WTC11 (cell line): Measurements from ENCODE around the gene RARA. TPM values are rescaled to one million over a fixed set of nuclear protein-coding genes. Genes with fewer than 3 reads are reported as not detected.

Source experiments
- ATAC-seq: fragments of 200-7000 bp; cut with Tn5 transposase; 2 replicates; pipeline ENCODE4 v1.10.0; 2021; ENCODE audit warnings: mild to moderate bottlenecking, moderate library complexity
- CTCF ChIA-PET: fragments of 300-600 bp; sonication (Branson Sonifier 250); formaldehyde crosslinking; loops from one replicate; lab custom pipeline; 2021; ENCODE audit warnings: antibody characterized with exemption; lab: Charles Lee
- POLR2A ChIA-PET: fragments of 350-600 bp; sonication (Branson Sonifier 250); formaldehyde crosslinking; loops from one replicate; lab custom pipeline; 2021; ENCODE audit warnings: antibody characterized with exemption; lab: Charles Lee
- DNase-seq: peaks from one replicate; pipeline ENCODE4 v3.0.0; 2021; ENCODE audit warnings: low spot score
- H3K27ac Mint-ChIP-seq: 2 replicates; pipeline ENCODE4 v1.8.0; 2021; ENCODE audit warnings: mixed read lengths
- H3K27me3 Mint-ChIP-seq: 2 replicates; pipeline ENCODE4 v1.8.0; 2021; ENCODE audit warnings: low read depth, mild to moderate bottlenecking, moderate library complexity, mixed read lengths
- H3K36me3 Mint-ChIP-seq: 2 replicates; pipeline ENCODE4 v1.8.0; 2021; ENCODE audit warnings: mixed read lengths
- H3K4me1 Mint-ChIP-seq: 2 replicates; pipeline ENCODE4 v1.8.0; 2022; ENCODE audit warnings: mixed read lengths
- H3K4me3 Mint-ChIP-seq: 2 replicates; pipeline ENCODE4 v1.8.0; 2021; ENCODE audit warnings: mild to moderate bottlenecking, moderate library complexity, mixed read lengths
- H3K9me3 Mint-ChIP-seq: 2 replicates; pipeline ENCODE4 v1.8.0; 2021; ENCODE audit warnings: mixed read lengths
- EMX1 ChIP-seq: fragments of 250-450 bp; sonication (Bioruptor Pico); IDR thresholded peaks from 2 replicates; pipeline ENCODE4 v1.8.0; 2021; ENCODE audit warnings: mild to moderate bottlenecking
- KAT7 ChIP-seq: sonication (generic); formaldehyde crosslinking; IDR thresholded peaks from 2 replicates; pipeline ENCODE4 v1.8.1; 2023; ENCODE audit warnings: missing genetic modification reagents, mild to moderate bottlenecking, borderline replicate concordance
- NFATC4 ChIP-seq: fragments of 250-450 bp; sonication (Bioruptor Pico); IDR thresholded peaks from 2 replicates; pipeline ENCODE4 v1.9.0; 2021; ENCODE audit warnings: mild to moderate bottlenecking
- NR3C1 ChIP-seq: sonication (generic); formaldehyde crosslinking; conservative IDR thresholded peaks from 2 replicates; pipeline ENCODE4 v1.8.1; 2023; ENCODE audit warnings: low read depth, mild to moderate bottlenecking, missing genetic modification reagents
- TCF7 ChIP-seq: sonication (generic); formaldehyde crosslinking; IDR thresholded peaks from 2 replicates; pipeline ENCODE4 v1.8.0; 2022; ENCODE audit warnings: mild to moderate bottlenecking, low read depth, missing genetic modification reagents, moderate library complexity
- TEAD1 ChIP-seq: sonication (generic); formaldehyde crosslinking; IDR thresholded peaks from 2 replicates; pipeline ENCODE4 v1.8.0; 2022; ENCODE audit warnings: mild to moderate bottlenecking, missing genetic modification reagents
- ZNF121 ChIP-seq: sonication (generic); formaldehyde crosslinking; IDR thresholded peaks from 2 replicates; pipeline ENCODE4 v1.8.0; 2023; ENCODE audit warnings: missing genetic modification reagents
- ZNF423 ChIP-seq: fragments of 250-450 bp; sonication (Bioruptor Pico); IDR thresholded peaks from 2 replicates; pipeline ENCODE4 v2.1.2; 2022; ENCODE audit warnings: mild to moderate bottlenecking, moderate library complexity
- total RNA-seq: library from RNA; stranded (reverse); gene quantifications from 3 replicates; pipeline ENCODE4 v1.2.3, GENCODE V29; 2021
- TF ChIP-seq, protein P1 (sequence below): fragments of 250-450 bp; sonication (Bioruptor Pico); IDR thresholded peaks from 2 replicates; pipeline ENCODE4 v1.9.0; 2021; ENCODE audit warnings: mild to moderate bottlenecking, borderline replicate concordance
- TF ChIP-seq, protein P2 (sequence below): sonication (generic); formaldehyde crosslinking; IDR thresholded peaks from 2 replicates; pipeline ENCODE4 v1.8.1; 2022; ENCODE audit warnings: missing genetic modification reagents, borderline replicate concordance
- TF ChIP-seq, protein P3 (sequence below): sonication (generic); formaldehyde crosslinking; IDR thresholded peaks from 2 replicates; pipeline ENCODE4 v1.8.1; 2023; ENCODE audit warnings: mild to moderate bottlenecking, missing genetic modification reagents, borderline replicate concordance
- TF ChIP-seq, protein P4 (sequence below): sonication (generic); formaldehyde crosslinking; IDR thresholded peaks from 2 replicates; pipeline ENCODE4 v1.8.0; 2023; ENCODE audit warnings: mild to moderate bottlenecking, missing genetic modification reagents
- TF ChIP-seq, protein P5 (sequence below): fragments of 250-450 bp; sonication (Bioruptor Pico); IDR thresholded peaks from 2 replicates; pipeline ENCODE4 v1.9.0; 2021; ENCODE audit warnings: mild to moderate bottlenecking
- TF ChIP-seq, protein P6 (sequence below): sonication (generic); formaldehyde crosslinking; IDR thresholded peaks from 2 replicates; pipeline ENCODE4 v1.8.0; 2022; ENCODE audit warnings: missing genetic modification reagents

The RARA gene
- total RNA-seq, 1 experiment from 2014 or later: 20.7 TPM

DNA sequence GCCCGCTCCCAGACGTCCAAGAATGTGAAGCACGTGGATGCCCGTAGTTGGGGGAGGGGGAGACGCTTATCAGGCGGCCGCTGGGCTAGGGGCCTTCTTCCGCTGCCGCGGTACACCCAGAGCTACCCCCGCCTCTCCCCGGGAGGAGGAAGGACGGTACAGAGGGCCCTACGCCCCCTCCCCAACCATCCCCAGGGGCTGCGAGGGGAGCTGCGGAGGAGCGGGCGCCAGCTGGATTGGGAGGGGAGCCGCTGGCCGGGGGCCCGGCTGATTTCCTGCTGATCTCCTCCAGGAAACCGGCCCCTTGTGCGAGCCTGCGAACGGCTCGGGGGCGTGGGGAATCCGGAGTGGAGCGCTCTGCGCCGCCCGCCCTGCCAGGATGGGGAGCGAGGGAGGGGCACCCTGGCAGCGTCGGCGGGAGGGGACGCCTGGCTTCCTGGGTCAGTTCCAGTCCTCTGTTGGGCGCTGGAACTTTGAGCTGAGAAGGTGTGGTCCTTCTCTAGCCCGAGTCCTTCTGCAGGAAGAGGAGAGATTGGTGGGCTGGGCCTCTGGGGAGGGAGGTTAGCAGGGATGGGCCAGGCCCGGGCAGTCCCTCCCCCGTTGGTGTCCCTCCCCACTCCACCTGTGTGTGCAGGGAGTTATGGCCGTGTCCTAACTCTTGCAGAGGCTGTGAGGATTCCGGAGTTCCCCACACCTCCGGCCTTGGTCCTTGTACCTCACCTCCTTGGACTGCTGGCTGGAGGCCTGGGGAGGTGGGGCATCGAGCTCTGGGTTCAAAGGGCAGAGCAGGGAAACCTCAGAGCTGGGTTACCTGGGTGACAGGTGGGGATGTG lies 36.4 kb downstream of the RARA start:
- H3K9me3 Mint-ChIP-seq: no peaks in the 10 kb centered on the region
- peaks cover 69% of the 10 kb centered on the region for H3K4me1 Mint-ChIP-seq
- POLR2A ChIA-PET: interaction anchor here (1.0 to 2.7 kb wide), 6 partner anchors 9 to 127 kb away, joined by 3 to 10 read pairs (median 8); partner anchors contain the start of gene RARA
- peaks cover 59% of the 10 kb centered on the region for H3K27me3 Mint-ChIP-seq
- no peak overlapping the region for H3K27ac Mint-ChIP-seq
- peaks cover 6% of the 10 kb centered on the region; the same call in 1 of the 2 replicates for H3K36me3 Mint-ChIP-seq
- ATAC-seq: peak; percentile 36
- CTCF ChIA-PET: interaction anchor here (0.9 to 5.0 kb wide), 17 partner anchors 9 to 280 kb away, joined by 3 to 56 read pairs (median 7); partner anchors contain the start of genes RARA and WIPF2
- peak; percentile 85 for DNase-seq
- H3K4me3 Mint-ChIP-seq: peak overlapping the region; percentile 76
- TF ChIP-seq, protein P1, sequence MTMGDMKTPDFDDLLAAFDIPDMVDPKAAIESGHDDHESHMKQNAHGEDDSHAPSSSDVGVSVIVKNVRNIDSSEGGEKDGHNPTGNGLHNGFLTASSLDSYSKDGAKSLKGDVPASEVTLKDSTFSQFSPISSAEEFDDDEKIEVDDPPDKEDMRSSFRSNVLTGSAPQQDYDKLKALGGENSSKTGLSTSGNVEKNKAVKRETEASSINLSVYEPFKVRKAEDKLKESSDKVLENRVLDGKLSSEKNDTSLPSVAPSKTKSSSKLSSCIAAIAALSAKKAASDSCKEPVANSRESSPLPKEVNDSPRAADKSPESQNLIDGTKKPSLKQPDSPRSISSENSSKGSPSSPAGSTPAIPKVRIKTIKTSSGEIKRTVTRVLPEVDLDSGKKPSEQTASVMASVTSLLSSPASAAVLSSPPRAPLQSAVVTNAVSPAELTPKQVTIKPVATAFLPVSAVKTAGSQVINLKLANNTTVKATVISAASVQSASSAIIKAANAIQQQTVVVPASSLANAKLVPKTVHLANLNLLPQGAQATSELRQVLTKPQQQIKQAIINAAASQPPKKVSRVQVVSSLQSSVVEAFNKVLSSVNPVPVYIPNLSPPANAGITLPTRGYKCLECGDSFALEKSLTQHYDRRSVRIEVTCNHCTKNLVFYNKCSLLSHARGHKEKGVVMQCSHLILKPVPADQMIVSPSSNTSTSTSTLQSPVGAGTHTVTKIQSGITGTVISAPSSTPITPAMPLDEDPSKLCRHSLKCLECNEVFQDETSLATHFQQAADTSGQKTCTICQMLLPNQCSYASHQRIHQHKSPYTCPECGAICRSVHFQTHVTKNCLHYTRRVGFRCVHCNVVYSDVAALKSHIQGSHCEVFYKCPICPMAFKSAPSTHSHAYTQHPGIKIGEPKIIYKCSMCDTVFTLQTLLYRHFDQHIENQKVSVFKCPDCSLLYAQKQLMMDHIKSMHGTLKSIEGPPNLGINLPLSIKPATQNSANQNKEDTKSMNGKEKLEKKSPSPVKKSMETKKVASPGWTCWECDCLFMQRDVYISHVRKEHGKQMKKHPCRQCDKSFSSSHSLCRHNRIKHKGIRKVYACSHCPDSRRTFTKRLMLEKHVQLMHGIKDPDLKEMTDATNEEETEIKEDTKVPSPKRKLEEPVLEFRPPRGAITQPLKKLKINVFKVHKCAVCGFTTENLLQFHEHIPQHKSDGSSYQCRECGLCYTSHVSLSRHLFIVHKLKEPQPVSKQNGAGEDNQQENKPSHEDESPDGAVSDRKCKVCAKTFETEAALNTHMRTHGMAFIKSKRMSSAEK (CRISPR knock-in tag): no peak
- TF ChIP-seq NR3C1 (no peak), TEAD1 (CRISPR knock-in tag) (peak; percentile 85), ZNF121 (CRISPR knock-in tag) (no peak), KAT7 (CRISPR knock-in tag) (0 out of 2 replicates have a peak, but pooled peaks have one; percentile 41), TCF7 (CRISPR knock-in tag) (no peak), NFATC4 (no peak), ZNF423 (no peak), EMX1 (CRISPR knock-in tag) (no peak)
- TF ChIP-seq, protein P2, sequence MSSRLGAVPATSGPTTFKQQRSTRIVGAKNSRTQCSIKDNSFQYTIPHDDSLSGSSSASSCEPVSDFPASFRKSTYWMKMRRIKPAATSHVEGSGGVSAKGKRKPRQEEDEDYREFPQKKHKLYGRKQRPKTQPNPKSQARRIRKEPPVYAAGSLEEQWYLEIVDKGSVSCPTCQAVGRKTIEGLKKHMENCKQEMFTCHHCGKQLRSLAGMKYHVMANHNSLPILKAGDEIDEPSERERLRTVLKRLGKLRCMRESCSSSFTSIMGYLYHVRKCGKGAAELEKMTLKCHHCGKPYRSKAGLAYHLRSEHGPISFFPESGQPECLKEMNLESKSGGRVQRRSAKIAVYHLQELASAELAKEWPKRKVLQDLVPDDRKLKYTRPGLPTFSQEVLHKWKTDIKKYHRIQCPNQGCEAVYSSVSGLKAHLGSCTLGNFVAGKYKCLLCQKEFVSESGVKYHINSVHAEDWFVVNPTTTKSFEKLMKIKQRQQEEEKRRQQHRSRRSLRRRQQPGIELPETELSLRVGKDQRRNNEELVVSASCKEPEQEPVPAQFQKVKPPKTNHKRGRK (CRISPR knock-in tag): no peak
- TF ChIP-seq, protein P3, sequence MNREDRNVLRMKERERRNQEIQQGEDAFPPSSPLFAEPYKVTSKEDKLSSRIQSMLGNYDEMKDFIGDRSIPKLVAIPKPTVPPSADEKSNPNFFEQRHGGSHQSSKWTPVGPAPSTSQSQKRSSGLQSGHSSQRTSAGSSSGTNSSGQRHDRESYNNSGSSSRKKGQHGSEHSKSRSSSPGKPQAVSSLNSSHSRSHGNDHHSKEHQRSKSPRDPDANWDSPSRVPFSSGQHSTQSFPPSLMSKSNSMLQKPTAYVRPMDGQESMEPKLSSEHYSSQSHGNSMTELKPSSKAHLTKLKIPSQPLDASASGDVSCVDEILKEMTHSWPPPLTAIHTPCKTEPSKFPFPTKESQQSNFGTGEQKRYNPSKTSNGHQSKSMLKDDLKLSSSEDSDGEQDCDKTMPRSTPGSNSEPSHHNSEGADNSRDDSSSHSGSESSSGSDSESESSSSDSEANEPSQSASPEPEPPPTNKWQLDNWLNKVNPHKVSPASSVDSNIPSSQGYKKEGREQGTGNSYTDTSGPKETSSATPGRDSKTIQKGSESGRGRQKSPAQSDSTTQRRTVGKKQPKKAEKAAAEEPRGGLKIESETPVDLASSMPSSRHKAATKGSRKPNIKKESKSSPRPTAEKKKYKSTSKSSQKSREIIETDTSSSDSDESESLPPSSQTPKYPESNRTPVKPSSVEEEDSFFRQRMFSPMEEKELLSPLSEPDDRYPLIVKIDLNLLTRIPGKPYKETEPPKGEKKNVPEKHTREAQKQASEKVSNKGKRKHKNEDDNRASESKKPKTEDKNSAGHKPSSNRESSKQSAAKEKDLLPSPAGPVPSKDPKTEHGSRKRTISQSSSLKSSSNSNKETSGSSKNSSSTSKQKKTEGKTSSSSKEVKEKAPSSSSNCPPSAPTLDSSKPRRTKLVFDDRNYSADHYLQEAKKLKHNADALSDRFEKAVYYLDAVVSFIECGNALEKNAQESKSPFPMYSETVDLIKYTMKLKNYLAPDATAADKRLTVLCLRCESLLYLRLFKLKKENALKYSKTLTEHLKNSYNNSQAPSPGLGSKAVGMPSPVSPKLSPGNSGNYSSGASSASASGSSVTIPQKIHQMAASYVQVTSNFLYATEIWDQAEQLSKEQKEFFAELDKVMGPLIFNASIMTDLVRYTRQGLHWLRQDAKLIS (CRISPR knock-in tag): no peak
- TF ChIP-seq, protein P4, sequence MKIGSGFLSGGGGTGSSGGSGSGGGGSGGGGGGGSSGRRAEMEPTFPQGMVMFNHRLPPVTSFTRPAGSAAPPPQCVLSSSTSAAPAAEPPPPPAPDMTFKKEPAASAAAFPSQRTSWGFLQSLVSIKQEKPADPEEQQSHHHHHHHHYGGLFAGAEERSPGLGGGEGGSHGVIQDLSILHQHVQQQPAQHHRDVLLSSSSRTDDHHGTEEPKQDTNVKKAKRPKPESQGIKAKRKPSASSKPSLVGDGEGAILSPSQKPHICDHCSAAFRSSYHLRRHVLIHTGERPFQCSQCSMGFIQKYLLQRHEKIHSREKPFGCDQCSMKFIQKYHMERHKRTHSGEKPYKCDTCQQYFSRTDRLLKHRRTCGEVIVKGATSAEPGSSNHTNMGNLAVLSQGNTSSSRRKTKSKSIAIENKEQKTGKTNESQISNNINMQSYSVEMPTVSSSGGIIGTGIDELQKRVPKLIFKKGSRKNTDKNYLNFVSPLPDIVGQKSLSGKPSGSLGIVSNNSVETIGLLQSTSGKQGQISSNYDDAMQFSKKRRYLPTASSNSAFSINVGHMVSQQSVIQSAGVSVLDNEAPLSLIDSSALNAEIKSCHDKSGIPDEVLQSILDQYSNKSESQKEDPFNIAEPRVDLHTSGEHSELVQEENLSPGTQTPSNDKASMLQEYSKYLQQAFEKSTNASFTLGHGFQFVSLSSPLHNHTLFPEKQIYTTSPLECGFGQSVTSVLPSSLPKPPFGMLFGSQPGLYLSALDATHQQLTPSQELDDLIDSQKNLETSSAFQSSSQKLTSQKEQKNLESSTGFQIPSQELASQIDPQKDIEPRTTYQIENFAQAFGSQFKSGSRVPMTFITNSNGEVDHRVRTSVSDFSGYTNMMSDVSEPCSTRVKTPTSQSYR: peak; percentile 95
- TF ChIP-seq, protein P5, sequence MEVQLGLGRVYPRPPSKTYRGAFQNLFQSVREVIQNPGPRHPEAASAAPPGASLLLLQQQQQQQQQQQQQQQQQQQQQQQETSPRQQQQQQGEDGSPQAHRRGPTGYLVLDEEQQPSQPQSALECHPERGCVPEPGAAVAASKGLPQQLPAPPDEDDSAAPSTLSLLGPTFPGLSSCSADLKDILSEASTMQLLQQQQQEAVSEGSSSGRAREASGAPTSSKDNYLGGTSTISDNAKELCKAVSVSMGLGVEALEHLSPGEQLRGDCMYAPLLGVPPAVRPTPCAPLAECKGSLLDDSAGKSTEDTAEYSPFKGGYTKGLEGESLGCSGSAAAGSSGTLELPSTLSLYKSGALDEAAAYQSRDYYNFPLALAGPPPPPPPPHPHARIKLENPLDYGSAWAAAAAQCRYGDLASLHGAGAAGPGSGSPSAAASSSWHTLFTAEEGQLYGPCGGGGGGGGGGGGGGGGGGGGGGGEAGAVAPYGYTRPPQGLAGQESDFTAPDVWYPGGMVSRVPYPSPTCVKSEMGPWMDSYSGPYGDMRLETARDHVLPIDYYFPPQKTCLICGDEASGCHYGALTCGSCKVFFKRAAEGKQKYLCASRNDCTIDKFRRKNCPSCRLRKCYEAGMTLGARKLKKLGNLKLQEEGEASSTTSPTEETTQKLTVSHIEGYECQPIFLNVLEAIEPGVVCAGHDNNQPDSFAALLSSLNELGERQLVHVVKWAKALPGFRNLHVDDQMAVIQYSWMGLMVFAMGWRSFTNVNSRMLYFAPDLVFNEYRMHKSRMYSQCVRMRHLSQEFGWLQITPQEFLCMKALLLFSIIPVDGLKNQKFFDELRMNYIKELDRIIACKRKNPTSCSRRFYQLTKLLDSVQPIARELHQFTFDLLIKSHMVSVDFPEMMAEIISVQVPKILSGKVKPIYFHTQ (CRISPR knock-in tag): no peak
- TF ChIP-seq, protein P6, sequence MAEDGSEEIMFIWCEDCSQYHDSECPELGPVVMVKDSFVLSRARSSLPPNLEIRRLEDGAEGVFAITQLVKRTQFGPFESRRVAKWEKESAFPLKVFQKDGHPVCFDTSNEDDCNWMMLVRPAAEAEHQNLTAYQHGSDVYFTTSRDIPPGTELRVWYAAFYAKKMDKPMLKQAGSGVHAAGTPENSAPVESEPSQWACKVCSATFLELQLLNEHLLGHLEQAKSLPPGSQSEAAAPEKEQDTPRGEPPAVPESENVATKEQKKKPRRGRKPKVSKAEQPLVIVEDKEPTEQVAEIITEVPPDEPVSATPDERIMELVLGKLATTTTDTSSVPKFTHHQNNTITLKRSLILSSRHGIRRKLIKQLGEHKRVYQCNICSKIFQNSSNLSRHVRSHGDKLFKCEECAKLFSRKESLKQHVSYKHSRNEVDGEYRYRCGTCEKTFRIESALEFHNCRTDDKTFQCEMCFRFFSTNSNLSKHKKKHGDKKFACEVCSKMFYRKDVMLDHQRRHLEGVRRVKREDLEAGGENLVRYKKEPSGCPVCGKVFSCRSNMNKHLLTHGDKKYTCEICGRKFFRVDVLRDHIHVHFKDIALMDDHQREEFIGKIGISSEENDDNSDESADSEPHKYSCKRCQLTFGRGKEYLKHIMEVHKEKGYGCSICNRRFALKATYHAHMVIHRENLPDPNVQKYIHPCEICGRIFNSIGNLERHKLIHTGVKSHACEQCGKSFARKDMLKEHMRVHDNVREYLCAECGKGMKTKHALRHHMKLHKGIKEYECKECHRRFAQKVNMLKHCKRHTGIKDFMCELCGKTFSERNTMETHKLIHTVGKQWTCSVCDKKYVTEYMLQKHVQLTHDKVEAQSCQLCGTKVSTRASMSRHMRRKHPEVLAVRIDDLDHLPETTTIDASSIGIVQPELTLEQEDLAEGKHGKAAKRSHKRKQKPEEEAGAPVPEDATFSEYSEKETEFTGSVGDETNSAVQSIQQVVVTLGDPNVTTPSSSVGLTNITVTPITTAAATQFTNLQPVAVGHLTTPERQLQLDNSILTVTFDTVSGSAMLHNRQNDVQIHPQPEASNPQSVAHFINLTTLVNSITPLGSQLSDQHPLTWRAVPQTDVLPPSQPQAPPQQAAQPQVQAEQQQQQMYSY (CRISPR knock-in tag): no peak
